GM19025 (cell line): Measurements from ENCODE around the gene FGA.

Experiments
- ATAC-seq: cut with Tn5 transposase; IDR thresholded peaks from one replicate; pipeline ENCODE4 v1.9.1; 2021; ENCODE audit warnings: mild to moderate bottlenecking, low read depth, moderate library complexity; ENCODE audit not compliant: unreplicated experiment

Gene FGA

GRCh38 chr4:154583677-154584076, 6.9 kb downstream of the FGA start:
- ATAC-seq = no peak

GRCh38 chr4:154583230-154583629, 7.3 kb downstream of the FGA start:
- no peak for ATAC-seq

- no peak for ATAC-seq
These were observed 7.8 kb downstream of the FGA start for GRCh38 chr4:154582723-154583122.

GRCh38 chr4:154579927-154580326, 10.6 kb downstream of the FGA start:
- no peak for ATAC-seq

GRCh38 chr4:154578919-154579318, 11.6 kb downstream of the FGA start:
- ATAC-seq = no peak

GRCh38 chr4:154577324-154577723, 13.2 kb downstream of the FGA start:
- ATAC-seq = no peak

GRCh38 chr4:154574311-154574710, 16.2 kb downstream of the FGA start:
- no peak for ATAC-seq

GRCh38 chr4:154573190-154573870, 17.2 kb downstream of the FGA start:
- no peak for ATAC-seq

- ATAC-seq = no peak
These were observed 21.0 kb downstream of the FGA start for GRCh38 chr4:154569584-154569983.

- no peak for ATAC-seq
These were observed 21.5 kb downstream of the FGA start for GRCh38 chr4:154569028-154569427.

GRCh38 chr4:154566639-154567204, 23.8 kb downstream of the FGA start:
- ATAC-seq = no peak

GRCh38 chr4:154565704-154566103, 24.8 kb downstream of the FGA start:
- no peak for ATAC-seq

GRCh38 chr4:154564311-154564710, 26.2 kb downstream of the FGA start:
- ATAC-seq = no peak

- no peak for ATAC-seq
These were observed 27.8 kb downstream of the FGA start, which contains the start of gene FGB for GRCh38 chr4:154562697-154563254. Gene FGB (plus strand): TSS chr4:154563011. CDS start chr4:154563019, 8 bp downstream.

GRCh38 chr4:154560824-154561231, 29.7 kb downstream of the FGA start:
- ATAC-seq = no peak

GRCh38 chr4:154560419-154560801, 30.1 kb downstream of the FGA start:
- no peak for ATAC-seq

- peak; percentile 74 for ATAC-seq
These were observed 30.8 kb downstream of the FGA start for GRCh38 chr4:154559494-154560418.

- ATAC-seq = peak; percentile 24
These were observed 31.4 kb downstream of the FGA start for GRCh38 chr4:154559141-154559493.

- peak; percentile 36 for ATAC-seq
These were observed 38.5 kb downstream of the FGA start for GRCh38 chr4:154551872-154552686.
